ENCODE data around the gene DCN. TPM values are rescaled to one million over a fixed set of nuclear protein-coding genes. Genes with fewer than 3 reads are reported as not detected.
A peak's percentile ranks its signal among the peaks of the same experiment; 100 is the strongest.

DCN gene
- total and polyA plus RNA-seq, 2 experiments from 2014 or later, result 441 to 483 TPM

DNA sequence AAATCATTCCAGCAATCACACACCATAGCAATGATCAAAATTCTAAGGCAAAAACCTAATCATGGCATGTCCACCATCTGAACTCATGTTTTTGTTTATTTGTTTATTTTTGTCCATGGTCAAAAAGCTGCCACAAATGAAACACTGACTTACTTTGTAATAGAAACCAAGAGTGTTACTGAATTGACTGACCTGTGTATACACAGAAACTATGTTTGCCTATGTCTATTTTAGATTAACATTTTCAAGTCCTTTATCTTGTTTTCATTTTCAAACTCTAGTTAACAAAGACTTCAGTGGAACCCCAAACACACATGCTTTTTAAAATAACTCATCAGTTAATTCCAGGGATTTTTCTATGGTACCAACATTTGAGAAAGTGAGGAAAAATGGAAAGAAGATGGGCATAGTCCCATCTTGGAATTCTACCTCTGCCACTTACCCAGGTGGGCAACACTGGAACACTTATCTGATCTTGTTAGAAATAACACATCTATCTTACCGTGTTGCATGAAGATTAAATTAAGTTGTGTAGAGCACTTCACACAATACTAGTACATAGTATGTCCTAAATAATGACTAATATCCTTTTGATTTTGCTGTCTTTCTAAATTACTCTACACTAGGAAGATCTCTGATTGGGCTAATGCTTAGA lies 77.7 kb downstream of the DCN start:
- WGBS, 2 experiments (ENCODE audit: low coverage in 1 of 2, low lambda C conversion rate in 2 of 2, missing lambda C conversion rate in 2 of 2), result 5 to 6% methylated on average over 1 of the region's 1 CpG
- no peak for DNase-seq
- Histone ChIP-seq H3K27ac (no peak overlapping the region), H2AFZ (no peak overlapping the region), H3K36me3 (ENCODE audit: low read depth) (peaks cover 40% of the 10 kb centered on the region), H3K79me2 (ENCODE audit: insufficient read depth) (peaks cover 10% of the 10 kb centered on the region), H3K27me3 (replicated peaks; ENCODE audit: insufficient read depth) (no peaks in the 10 kb centered on the region), H3K9me2 (ENCODE audit: insufficient read depth) (no peaks in the 10 kb centered on the region; the same call in 1 of the 2 replicates), H3K4me1 (ENCODE audit: insufficient read depth) (peaks cover 64% of the 10 kb centered on the region), H4K20me1 (ENCODE audit: insufficient read depth) (no peaks in the 10 kb centered on the region), H3F3A (ENCODE audit: insufficient read depth) (peaks cover 30% of the 10 kb centered on the region; the same call in 1 of the 2 replicates), H3K4me3 (no peak overlapping the region; the same call in 1 of the 2 replicates), H3K9me3 (ENCODE audit: low read depth) (no peaks in the 10 kb centered on the region), H3K9ac (no peak overlapping the region), H3K4me2 (ENCODE audit: unreplicated experiment) (peak overlapping the region; percentile 27)
- TF ChIP-seq EZH2phosphoT487 (IDR thresholded peaks at IDR 0.05; ENCODE audit: insufficient read depth, low read depth) (no peak), EZH2 (IDR thresholded peaks at IDR 0.05; ENCODE audit: insufficient read depth, poor library complexity, severe bottlenecking) (no peak)
- in situ Hi-C loops (cut with MboI), result loop anchor here (10.0 kb wide), 2 partner anchors 120 to 220 kb away; no protein-coding TSS in a partner anchor

- no peaks in the 10 kb centered on the region; the same call in 1 of the 2 replicates for H3K9me2 ChIP-seq (ENCODE audit: insufficient read depth)
- no peak overlapping the region for H3K9ac ChIP-seq
- no peak overlapping the region for H3K4me3 ChIP-seq
- H3F3A ChIP-seq (ENCODE audit: insufficient read depth), result peaks cover 30% of the 10 kb centered on the region; the same call in 1 of the 2 replicates
- H3K79me2 ChIP-seq (ENCODE audit: insufficient read depth), result peaks cover 6% of the 10 kb centered on the region; the same call in 1 of the 2 replicates
- TF ChIP-seq EZH2phosphoT487 (IDR thresholded peaks at IDR 0.05; ENCODE audit: insufficient read depth, low read depth) (no peak), EZH2 (IDR thresholded peaks at IDR 0.05; ENCODE audit: insufficient read depth, poor library complexity, severe bottlenecking) (no peak)
- DNase-seq, result no peak
- H3K4me2 ChIP-seq (ENCODE audit: unreplicated experiment), result no peak overlapping the region
- H3K9me3 ChIP-seq (ENCODE audit: low read depth), result no peaks in the 10 kb centered on the region
- peaks cover 64% of the 10 kb centered on the region for H3K4me1 ChIP-seq (ENCODE audit: insufficient read depth)
- H4K20me1 ChIP-seq (ENCODE audit: insufficient read depth), result no peaks in the 10 kb centered on the region
- 45 to 46% methylated on average over 1 of the region's 1 CpG for WGBS, 2 experiments (ENCODE audit: low coverage in 1 of 2, low lambda C conversion rate in 2 of 2, missing lambda C conversion rate in 2 of 2)
- H3K36me3 ChIP-seq (ENCODE audit: low read depth), result peaks cover 40% of the 10 kb centered on the region
- no peaks in the 10 kb centered on the region for H3K27me3 ChIP-seq (replicated peaks; ENCODE audit: insufficient read depth)
- in situ Hi-C loops (cut with MboI), result loop anchor here (10.0 kb wide), 2 partner anchors 119 to 221 kb away; no protein-coding TSS in a partner anchor
- no peak overlapping the region for H2AFZ ChIP-seq
- H3K27ac ChIP-seq, result no peak overlapping the region
Measured at GRCh38 chr12:91103624-91104023, 79.0 kb downstream of the DCN start.

GRCh38 chr12:91103101-91103500 lies 79.5 kb downstream of the DCN start:
- peaks cover 64% of the 10 kb centered on the region for H3K4me1 ChIP-seq (ENCODE audit: insufficient read depth)
- in situ Hi-C loops (cut with MboI), result loop anchor here (10.0 kb wide), 2 partner anchors 118 to 222 kb away; no protein-coding TSS in a partner anchor
- H3K4me3 ChIP-seq, result no peak overlapping the region
- TF ChIP-seq EZH2phosphoT487 (IDR thresholded peaks at IDR 0.05; ENCODE audit: insufficient read depth, low read depth), result no peak
- no peak for TF ChIP-seq EZH2 (IDR thresholded peaks at IDR 0.05; ENCODE audit: insufficient read depth, poor library complexity, severe bottlenecking)
- H3F3A ChIP-seq (ENCODE audit: insufficient read depth), result peaks cover 30% of the 10 kb centered on the region; the same call in 1 of the 2 replicates
- no peak for DNase-seq
- peaks cover 40% of the 10 kb centered on the region for H3K36me3 ChIP-seq (ENCODE audit: low read depth)
- no peak overlapping the region for H2AFZ ChIP-seq
- H3K9me2 ChIP-seq (ENCODE audit: insufficient read depth), result no peaks in the 10 kb centered on the region; the same call in 1 of the 2 replicates
- no peak overlapping the region for H3K4me2 ChIP-seq (ENCODE audit: unreplicated experiment)
- no peaks in the 10 kb centered on the region for H3K9me3 ChIP-seq (ENCODE audit: low read depth)
- no peaks in the 10 kb centered on the region for H4K20me1 ChIP-seq (ENCODE audit: insufficient read depth)
- no peaks in the 10 kb centered on the region for H3K27me3 ChIP-seq (replicated peaks; ENCODE audit: insufficient read depth)
- H3K79me2 ChIP-seq (ENCODE audit: insufficient read depth), result peaks cover 6% of the 10 kb centered on the region; the same call in 1 of the 2 replicates
- H3K9ac ChIP-seq, result no peak overlapping the region
- no peak overlapping the region for H3K27ac ChIP-seq

DNA sequence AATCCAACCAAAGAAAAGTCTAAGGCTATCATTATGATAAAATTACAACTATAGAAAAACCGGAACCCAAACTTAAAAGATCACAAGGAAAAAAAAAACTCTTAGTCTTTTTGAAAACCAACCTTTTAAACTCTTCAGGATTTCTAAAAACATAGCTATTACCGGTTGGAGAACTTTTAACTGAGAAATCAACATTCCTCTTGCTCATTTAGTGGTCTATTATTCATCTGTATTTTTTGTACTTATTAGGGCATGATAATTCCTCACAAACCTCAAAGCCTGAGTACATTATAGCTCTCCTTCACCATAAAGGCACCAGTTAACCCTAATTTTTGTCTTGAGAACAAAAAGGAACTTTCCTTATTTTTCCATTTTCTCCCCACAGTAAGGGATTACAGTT lies 81.7 kb downstream of the DCN start:
- Histone ChIP-seq H3K79me2 (ENCODE audit: insufficient read depth) (no peaks in the 10 kb centered on the region), H3K27me3 (replicated peaks; ENCODE audit: insufficient read depth) (no peaks in the 10 kb centered on the region), H3K9ac (no peak overlapping the region), H4K20me1 (ENCODE audit: insufficient read depth) (no peaks in the 10 kb centered on the region), H2AFZ (no peak overlapping the region), H3F3A (ENCODE audit: insufficient read depth) (peaks cover 32% of the 10 kb centered on the region; the same call in 1 of the 2 replicates), H3K4me3 (no peak overlapping the region), H3K9me3 (ENCODE audit: low read depth) (no peaks in the 10 kb centered on the region), H3K9me2 (ENCODE audit: insufficient read depth) (no peaks in the 10 kb centered on the region; the same call in 1 of the 2 replicates), H3K4me2 (ENCODE audit: unreplicated experiment) (peak overlapping the region; percentile 47), H3K27ac (peak overlapping the region; percentile 18; the same call in 1 of the 2 replicates), H3K36me3 (ENCODE audit: low read depth) (peaks cover 36% of the 10 kb centered on the region), H3K4me1 (ENCODE audit: insufficient read depth) (peaks cover 48% of the 10 kb centered on the region)
- in situ Hi-C loops (cut with MboI), result loop anchor here (10.0 kb wide), 2 partner anchors 116 to 224 kb away; no protein-coding TSS in a partner anchor
- DNase-seq, result peak; percentile 48
- TF ChIP-seq EZH2 (IDR thresholded peaks at IDR 0.05; ENCODE audit: insufficient read depth, poor library complexity, severe bottlenecking) (no peak), EZH2phosphoT487 (IDR thresholded peaks at IDR 0.05; ENCODE audit: insufficient read depth, low read depth) (no peak)
- 40 to 42% methylated on average over 2 of the region's 2 CpGs for WGBS, 2 experiments (ENCODE audit: low coverage in 1 of 2, low lambda C conversion rate in 2 of 2, missing lambda C conversion rate in 2 of 2)
